NK-92 (cell line): ENCODE results near the gene CNGA2.

Source experiments
- DNase-seq: peaks from one replicate; lab custom pipeline; 2025; ENCODE audit not compliant: unreplicated experiment; lab: John Stamatoyannopoulos, UW

Gene CNGA2

DNA sequence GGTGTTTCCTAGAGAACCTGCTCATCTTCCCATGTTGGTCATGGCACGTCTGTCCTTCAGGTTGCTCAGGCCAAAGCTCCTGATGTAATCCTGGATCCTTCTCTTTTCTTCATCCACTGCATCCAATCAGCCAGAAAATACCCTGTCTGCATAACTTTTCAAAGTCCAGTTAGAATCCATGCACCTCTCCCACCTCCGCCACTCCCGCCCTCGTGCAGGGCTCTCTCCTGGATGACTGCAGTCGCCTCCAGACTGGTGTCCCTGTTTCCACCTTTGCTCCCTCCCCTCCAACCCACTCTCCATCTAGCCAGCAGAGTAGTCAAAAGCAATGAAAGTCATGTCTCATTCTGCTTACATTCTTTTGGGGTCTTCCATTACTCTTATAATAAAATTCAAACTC lies 16.0 kb downstream of the CNGA2 start:
- DNase-seq, result no peak

DNA sequence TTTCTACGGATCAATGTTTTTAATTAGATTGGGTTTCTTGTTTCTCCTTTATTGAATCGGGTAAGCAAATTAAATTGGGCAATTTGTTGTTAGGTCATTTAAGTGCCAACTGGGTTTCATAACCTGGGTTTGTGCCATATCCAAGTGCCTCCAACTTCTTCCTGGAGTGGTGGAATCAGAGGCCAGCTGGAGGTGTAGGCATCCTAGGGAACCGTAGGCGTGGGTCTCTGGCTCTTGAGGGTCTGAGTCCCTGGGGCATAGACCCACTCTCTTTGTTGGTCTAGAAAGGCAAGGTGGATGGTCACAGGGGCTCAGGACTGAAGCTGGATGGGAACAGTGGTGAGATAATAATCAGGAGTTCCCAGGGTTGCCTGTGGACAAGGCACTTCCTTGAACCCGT lies 18.3 kb downstream of the CNGA2 start:
- DNase-seq, result no peak

- no peak for DNase-seq
Observed at GRCh38 chrX:151753313-151754046, 18.9 kb downstream of the CNGA2 start.

GRCh38 chrX:151754047-151754429 lies 19.5 kb downstream of the CNGA2 start:
- DNase-seq, result no peak

- no peak for DNase-seq
Observed at GRCh38 chrX:151754641-151755215, 20.2 kb downstream of the CNGA2 start.

DNA sequence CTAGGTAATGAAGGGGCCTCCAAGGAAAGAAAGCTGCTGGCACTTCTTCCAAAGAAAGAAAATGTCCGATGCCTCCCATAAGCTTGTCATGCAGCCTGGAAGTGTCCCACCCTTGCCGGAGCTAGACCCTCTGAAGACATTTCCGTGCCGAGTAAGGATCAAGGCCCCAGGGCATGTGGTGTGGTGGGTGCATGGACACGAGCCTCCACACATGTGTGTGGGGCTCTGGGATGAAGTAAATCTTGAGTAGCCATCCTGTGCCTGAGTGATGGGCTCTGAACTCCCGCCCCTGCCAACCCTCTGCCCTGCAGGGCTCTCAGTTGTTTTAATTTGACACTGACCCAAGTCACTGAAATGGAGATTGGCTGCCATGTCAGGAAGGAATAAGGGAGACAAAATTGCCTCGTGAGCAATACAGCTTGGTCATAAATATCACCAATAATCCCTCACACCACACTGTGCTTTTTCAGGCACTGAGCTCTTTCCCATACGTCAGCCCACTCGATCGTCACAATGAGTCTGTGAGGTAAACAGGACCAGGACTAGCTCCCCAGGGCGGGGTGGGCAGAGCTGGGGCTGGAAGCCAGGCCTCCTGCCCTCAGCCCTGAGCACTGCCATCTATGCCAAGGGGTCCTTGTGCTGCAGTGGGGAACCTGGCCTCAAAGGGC lies 24.6 kb downstream of the CNGA2 start:
- no peak for DNase-seq

DNA sequence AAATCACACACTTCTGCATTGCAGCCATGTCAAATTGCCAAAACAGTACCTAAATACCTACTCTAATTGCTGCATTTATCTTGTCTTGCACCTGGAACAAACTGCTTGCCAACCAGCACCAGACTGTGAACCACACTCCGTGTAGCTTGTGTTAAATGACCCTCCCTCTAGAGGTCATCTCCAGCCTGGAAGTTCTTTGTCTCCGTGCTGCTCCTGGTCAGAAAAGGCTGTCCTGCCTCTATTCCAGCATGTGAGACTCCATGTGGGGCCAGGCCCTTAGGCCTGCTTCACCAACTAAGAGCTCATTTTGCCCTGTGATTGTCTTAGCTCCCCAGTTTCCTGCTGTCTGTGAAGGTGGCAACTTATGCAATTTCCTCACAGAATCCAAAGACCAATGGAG lies 28.3 kb downstream of the CNGA2 start:
- no peak for DNase-seq

DNA sequence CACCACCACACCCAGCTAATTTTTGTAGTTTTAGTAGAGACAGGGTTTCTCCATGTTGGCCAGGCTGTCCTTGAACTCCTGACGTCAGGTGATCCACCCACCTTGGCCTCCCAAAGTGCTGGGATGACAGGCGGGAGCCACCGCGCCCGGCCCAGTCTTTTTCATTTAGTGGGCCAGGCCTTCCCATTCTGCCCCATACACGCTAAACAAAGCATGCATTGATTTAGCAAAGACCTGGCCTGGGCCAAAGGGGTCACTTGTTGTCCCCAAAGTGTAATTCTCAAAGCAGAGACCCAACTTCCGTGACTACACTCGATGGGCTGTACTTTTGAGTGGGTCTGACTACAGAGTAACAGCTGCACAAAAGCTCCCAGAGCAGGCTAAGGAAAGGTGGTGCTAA lies 29.2 kb downstream of the CNGA2 start:
- no peak for DNase-seq

DNA sequence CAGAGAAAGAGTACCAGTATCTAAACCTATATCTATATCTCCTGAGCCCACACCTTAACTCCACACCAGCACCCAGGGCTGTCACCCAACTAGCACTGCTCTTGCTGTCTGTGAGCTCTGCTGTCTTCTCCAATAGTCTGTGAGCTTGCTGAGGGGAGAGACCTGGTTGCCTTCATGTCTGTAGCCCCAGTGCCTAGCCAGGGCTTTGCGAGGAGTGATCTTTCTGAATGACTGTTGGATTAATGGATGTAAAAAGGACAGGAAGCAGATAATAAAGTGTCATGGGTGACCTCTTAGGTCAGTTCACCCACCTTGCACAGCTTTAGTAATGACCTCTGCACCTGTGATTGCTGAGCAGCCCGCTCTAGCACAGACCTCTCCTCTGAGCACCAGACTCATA lies 30.5 kb downstream of the CNGA2 start:
- DNase-seq, result no peak

DNA sequence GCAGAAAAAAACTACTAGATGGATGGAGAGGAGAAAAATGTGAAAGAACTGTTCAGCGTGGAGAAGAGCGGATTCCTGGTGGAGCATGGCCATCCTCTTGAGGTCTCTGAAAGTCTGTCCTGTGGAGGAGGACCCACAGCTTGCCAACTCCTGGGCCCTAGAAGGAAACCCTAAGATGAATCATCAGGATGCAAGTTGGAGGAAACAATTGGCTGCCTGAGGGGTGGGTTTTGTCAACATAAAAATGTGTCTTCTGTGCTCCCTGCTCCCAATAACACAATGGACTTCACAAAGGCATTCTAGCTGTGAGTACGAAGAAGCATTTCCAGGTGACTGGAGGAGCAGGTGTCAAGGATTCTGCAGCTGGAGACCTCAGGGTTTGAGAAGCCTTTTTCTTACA lies 37.2 kb downstream of the CNGA2 start:
- DNase-seq, result no peak

DNA sequence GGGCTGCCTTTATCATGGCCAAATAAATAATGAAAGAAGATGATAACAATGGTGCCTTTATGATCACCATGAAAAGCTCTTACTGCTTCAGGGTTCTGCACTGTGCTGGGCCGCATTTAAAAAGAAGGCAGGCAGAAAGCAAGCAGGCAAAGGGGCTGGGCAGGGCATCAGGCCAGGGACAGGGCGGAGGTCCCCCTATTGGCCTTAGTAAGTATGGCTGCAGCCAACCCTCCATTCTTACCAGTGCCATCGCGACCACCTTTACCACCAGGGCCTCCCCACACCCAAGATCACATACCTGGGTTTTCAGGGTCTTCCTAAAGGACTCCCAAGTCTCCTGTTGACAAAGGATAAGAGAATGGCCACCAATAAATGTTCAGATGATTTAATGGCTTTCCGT lies 38.9 kb downstream of the CNGA2 start:
- no peak for DNase-seq

GRCh38 chrX:151774421-151774820 lies 39.9 kb downstream of the CNGA2 start:
- DNase-seq, result no peak

DNA sequence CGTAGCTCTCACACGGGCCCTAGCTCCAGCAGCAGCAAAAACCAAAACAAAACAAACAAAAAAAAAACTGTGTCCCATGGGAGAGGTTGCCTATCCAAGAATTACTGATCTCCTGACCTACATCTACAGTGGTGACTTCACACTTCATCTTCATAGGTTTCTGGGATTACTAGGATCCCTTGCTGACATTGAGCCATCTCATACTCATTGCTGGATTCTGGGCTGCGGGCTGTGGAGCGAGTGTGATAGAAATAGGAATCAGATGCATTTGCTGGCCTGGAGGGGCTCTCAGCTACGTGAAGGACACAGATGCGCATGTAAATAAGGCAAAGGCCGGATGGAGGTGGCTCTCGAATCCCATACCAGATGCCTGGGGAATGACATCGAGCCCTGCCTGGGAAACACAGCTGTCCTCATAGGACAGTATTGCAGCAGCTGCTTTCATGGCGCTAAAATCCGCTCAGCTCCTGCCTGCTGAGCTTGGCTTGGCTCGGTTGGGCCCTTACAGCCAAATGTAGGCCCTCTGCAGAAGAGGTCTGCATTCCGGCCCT lies 41.7 kb downstream of the CNGA2 start:
- DNase-seq, result no peak

- DNase-seq, result no peak
Observed at GRCh38 chrX:151776936-151777335, 42.4 kb downstream of the CNGA2 start.

- DNase-seq, result no peak
Observed at GRCh38 chrX:151779258-151779657, 44.7 kb downstream of the CNGA2 start.

- no peak for DNase-seq
Observed at GRCh38 chrX:151780621-151781020, 46.1 kb downstream of the CNGA2 start.

- no peak for DNase-seq
Observed at GRCh38 chrX:151789179-151789800, 54.7 kb downstream of the CNGA2 start.

DNA sequence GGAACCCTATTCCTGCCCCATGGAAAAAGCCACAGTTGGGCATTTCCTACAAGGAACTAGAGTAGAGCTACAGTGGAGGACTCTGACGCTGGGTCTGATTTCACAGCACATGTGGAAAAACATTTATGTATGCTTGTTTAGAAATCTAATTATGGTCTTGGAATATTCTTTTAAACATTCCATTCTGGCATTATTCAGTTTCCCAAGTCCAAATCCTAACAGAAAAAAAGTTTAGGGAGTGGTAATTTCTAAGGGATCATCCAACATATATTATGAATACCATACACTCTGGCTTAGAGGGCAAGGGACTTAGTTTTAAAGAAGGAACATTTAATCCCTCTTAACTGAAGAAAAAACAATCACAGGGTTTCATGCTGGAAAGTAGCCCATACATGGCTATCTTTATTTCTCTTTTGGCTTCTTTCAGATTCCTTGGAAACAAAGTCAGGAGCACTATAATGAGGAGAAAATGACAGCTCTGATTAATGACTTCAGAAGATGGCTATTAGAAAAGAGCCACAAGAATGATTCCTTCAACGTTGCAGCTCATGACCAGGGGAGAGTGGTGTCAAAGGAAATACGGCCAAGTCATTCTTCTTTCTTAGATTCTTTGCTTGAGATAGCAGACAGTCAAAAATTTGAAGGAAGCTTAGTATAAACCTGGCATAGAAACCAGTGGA lies 56.1 kb downstream of the CNGA2 start:
- no peak for DNase-seq

DNA sequence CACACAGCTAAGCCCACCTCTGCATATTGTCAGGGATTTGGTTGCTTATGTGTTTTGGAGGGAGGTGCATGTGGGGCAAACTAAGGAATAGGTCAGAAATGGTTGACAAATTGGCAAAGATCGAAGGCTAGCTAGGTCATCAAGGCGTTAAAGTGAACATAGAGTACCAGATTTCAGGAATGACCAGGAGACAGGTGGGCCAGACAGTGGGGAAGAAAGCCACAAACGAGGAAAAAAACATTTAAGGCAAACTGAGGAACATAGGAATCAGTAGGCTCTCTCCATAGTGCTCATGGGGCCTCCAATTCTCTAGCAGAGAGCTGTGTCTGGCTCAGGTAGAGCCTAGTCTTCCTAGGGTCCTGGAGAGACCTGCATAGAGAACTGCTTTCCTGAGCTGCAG lies 57.4 kb downstream of the CNGA2 start:
- no peak for DNase-seq

DNA sequence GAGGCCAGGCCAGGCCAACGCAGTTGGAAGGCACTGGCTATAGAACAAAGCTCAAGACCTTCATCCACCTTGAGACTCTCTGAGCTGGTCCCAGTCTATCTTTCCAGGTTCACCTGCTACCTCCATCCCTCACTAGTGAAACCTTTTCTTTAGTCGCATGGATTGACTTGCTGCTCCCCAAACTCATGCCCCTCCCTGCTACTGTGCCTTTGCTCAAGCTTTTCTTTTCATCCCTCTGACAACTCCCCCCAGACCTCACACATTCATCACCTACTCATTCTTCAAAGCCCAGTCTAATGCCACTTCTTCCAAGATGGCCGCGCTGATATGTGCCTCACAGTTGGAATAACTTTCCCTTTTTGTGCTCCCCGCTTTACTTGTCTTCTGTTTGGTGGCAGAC lies 58.0 kb downstream of the CNGA2 start:
- no peak for DNase-seq

DNA sequence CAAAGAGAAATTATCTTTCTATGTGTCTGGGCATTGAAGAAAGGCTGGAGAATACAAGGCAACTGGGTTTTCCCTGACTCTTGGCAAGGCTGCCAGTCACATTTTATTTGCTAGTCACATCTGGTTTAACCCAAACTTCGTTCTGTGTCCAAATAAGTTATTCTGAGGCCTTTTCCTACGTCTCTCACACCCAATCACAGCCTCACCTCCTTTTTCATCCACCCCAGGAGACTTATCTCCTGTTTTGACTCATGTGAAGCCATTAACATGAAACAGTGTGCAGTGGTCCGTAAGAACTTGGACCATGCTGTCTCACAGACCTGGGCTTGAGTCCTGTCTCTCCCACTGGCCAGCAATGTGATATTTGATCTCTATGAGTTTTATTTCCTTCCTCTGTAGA lies 59.3 kb downstream of the CNGA2 start:
- no peak for DNase-seq
